Uterus (tissue), 2 donors: ENCODE data around the gene PTPRN2.
"Not testable (repeated sequence)": the region's sequence is repeated elsewhere in the genome, so short reads cannot be mapped to it uniquely, and the experiment has no call there.

Experiments
- POLR2A ChIP-seq, 2 donors: fragments of 450-650 bp; IDR thresholded peaks; one replicate each; pipeline ENCODE4 v1.6.1; 2016; ENCODE audit warnings: antibody characterized with exemption in 2 of 2, mild to moderate bottlenecking in 1 of 2, moderate library complexity in 1 of 2
- TF ChIP-seq, protein P1 (sequence below), 4 experiments: fragments of 200-600 bp in 2 of 4; fragments of 450-650 bp in 2 of 4; sonication (generic) in 2 of 4; IDR thresholded peaks; one replicate each; pipeline ENCODE4 v1.5.1; 2016 to 2019; ENCODE audit warnings: antibody characterized with exemption in 4 of 4, mild to moderate bottlenecking in 2 of 4, moderate library complexity in 1 of 4

DNA sequence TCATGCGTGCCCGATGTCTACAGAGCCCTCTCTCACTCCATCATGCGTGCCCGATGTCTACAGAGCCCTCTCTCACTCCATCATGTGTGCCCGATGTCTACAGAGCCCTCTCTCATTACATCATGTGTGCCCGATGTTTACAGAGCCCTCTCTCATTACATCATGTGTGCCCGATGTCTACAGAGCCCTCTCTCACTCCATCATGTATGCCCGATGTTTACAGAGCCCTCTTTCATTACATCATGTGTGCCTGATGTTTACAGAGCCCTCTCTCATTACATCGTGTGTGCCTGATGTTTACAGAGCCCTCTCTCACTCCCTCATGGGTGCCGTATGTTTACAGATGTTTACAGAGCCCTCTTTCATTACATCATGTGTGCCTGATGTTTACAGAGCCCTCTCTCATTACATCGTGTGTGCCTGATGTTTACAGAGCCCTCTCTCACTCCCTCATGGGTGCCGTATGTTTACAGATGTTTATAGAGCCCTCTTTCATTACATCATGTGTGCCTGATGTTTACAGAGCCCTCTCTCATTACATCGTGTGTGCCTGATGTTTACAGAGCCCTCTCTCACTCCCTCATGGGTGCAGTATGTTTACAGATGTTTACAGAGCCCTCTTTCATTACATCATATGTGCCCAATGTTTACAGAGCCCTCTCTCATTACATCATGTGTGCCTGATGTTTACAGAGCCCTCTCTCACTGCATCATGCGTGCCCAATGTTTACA lies 739.7 kb downstream of the PTPRN2 start:
- TF ChIP-seq, protein P1, sequence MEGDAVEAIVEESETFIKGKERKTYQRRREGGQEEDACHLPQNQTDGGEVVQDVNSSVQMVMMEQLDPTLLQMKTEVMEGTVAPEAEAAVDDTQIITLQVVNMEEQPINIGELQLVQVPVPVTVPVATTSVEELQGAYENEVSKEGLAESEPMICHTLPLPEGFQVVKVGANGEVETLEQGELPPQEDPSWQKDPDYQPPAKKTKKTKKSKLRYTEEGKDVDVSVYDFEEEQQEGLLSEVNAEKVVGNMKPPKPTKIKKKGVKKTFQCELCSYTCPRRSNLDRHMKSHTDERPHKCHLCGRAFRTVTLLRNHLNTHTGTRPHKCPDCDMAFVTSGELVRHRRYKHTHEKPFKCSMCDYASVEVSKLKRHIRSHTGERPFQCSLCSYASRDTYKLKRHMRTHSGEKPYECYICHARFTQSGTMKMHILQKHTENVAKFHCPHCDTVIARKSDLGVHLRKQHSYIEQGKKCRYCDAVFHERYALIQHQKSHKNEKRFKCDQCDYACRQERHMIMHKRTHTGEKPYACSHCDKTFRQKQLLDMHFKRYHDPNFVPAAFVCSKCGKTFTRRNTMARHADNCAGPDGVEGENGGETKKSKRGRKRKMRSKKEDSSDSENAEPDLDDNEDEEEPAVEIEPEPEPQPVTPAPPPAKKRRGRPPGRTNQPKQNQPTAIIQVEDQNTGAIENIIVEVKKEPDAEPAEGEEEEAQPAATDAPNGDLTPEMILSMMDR (IDR thresholded peaks at IDR 0.05) = not testable (repeated sequence)
- TF ChIP-seq POLR2A (IDR thresholded peaks at IDR 0.05) = not testable (repeated sequence)
